GM12878 (cell line): ENCODE results near the gene TP63. TPM values are rescaled to one million over a fixed set of nuclear protein-coding genes. Genes with fewer than 3 reads are reported as not detected.

Experiments
- ATAC-seq: fragments of 200-7000 bp; cut with Tn5 transposase; 3 replicates; pipeline ENCODE4 v1.9.1; 2020; ENCODE audit warnings: mild to moderate bottlenecking, moderate library complexity
- BruUV-seq: library from RNA; stranded (reverse); fragments of 400-500 nt; replicated peaks from 2 replicates; lab custom pipeline; 2021; lab: Mats Ljungman, UMichigan
- CTCF ChIA-PET: fragments of 300-600 bp; sonication (Branson Sonifier 250); formaldehyde crosslinking; extraction: SDS; loops from one replicate; lab custom pipeline; 2021; ENCODE audit warnings: inconsistent platforms; lab: Yijun Ruan, JAX
- POLR2A ChIA-PET: fragments of 350-600 bp; formaldehyde crosslinking; extraction: SDS; loops from one replicate; lab custom pipeline; 2021; ENCODE audit warnings: inconsistent platforms; lab: Charles Lee
- RAD21 ChIA-PET: fragments of 300-600 bp; sonication (Branson Sonifier 250); formaldehyde crosslinking; loops from one replicate; lab custom pipeline; 2023; ENCODE audit warnings: antibody characterized with exemption; ENCODE audit not compliant: unreplicated experiment; lab: Charles Lee
- SMC1A ChIA-PET: fragments of 300-600 bp; sonication (Branson Sonifier 250); formaldehyde crosslinking; loops from one replicate; lab custom pipeline; 2023; ENCODE audit not compliant: unreplicated experiment, uncharacterized antibody; lab: Charles Lee
- DNase-seq: peaks from one replicate; pipeline ENCODE4 v3.0.0-alpha.2; 2011; ENCODE audit warnings: low read depth, low spot score
- FAIRE-seq: peaks from 3 replicates; lab custom pipeline; 2011; peaks lifted over from hg19 to GRCh38; lab: Jason Lieb, UNC
- H2AFZ ChIP-seq: 2 replicates; pipeline ENCODE4 v1.6.0; 2011; ENCODE audit warnings: low read depth, low read length, control low read depth; ENCODE audit not compliant: control insufficient read depth
- H3K27ac ChIP-seq: 2 replicates; pipeline ENCODE4 v1.5.1; 2011; ENCODE audit warnings: control low read depth; ENCODE audit not compliant: control insufficient read depth, insufficient read depth
- H3K27me3 ChIP-seq, 2 experiments: replicated peaks in 1 of 2; 2 replicates each; pipeline versions ENCODE4 v1.6.0 to v1.6.1; 2011; ENCODE audit warnings: low read length in 1 of 2; ENCODE audit not compliant: control insufficient read depth in 2 of 2, insufficient read depth in 2 of 2
- H3K36me3 ChIP-seq, 2 experiments: 2 replicates each; pipeline ENCODE4 v1.5.1; 2011; ENCODE audit warnings: low read length in 1 of 2; ENCODE audit not compliant: control insufficient read depth in 2 of 2, insufficient read depth in 2 of 2
- H3K4me1 ChIP-seq: 2 replicates; pipeline ENCODE4 v1.6.1; 2011; ENCODE audit warnings: mild to moderate bottlenecking, low read length, moderate library complexity, mixed read lengths; ENCODE audit not compliant: control insufficient read depth, insufficient read depth
- H3K4me2 ChIP-seq: 2 replicates; pipeline ENCODE4 v1.6.0; 2011; ENCODE audit warnings: control low read depth; ENCODE audit not compliant: control insufficient read depth, insufficient read depth
- H3K4me3 ChIP-seq: fragments of 200-600 bp; sonication (generic); 2 replicates; pipeline ENCODE4 v1.5.1; 2016
- H3K79me2 ChIP-seq: 2 replicates; pipeline ENCODE4 v1.6.0; 2011; ENCODE audit warnings: low read length; ENCODE audit not compliant: control insufficient read depth, insufficient read depth
- H3K9ac ChIP-seq: 2 replicates; pipeline ENCODE4 v1.8.0; 2011; ENCODE audit warnings: low read length, control low read depth, mixed read lengths; ENCODE audit not compliant: control insufficient read depth, insufficient read depth
- H3K9me3 ChIP-seq: replicated peaks from 3 replicates; pipeline ENCODE4 v1.5.1; 2011; ENCODE audit warnings: mild to moderate bottlenecking, low read length; ENCODE audit not compliant: control insufficient read depth, insufficient read depth
- H4K20me1 ChIP-seq: 2 replicates; pipeline ENCODE4 v1.6.0; 2011; ENCODE audit not compliant: control insufficient read depth, insufficient read depth
- BRCA1 ChIP-seq: IDR thresholded peaks from 2 replicates; pipeline ENCODE4 v1.6.1; 2011; ENCODE audit warnings: low read depth, low read length, improper control_type of control experiment
- CBX3 ChIP-seq: fragments of 200-600 bp; sonication (generic); IDR thresholded peaks from 2 replicates; pipeline ENCODE4 v1.6.1; 2016; ENCODE audit warnings: low read depth, borderline replicate concordance
- CHD2 ChIP-seq: IDR thresholded peaks from 2 replicates; pipeline ENCODE4 v1.6.1; 2011; ENCODE audit warnings: low read depth, low read length, improper control_type of control experiment, borderline replicate concordance
- FOS ChIP-seq: IDR thresholded peaks from 3 replicates; pipeline ENCODE4 v1.6.1; 2011; ENCODE audit warnings: borderline replicate concordance; ENCODE audit not compliant: insufficient read length; ENCODE audit errors: extremely low read depth
- HDGF ChIP-seq: fragments of 450-650 bp; IDR thresholded peaks from 2 replicates; pipeline ENCODE4 v1.6.1; 2016; ENCODE audit warnings: antibody characterized with exemption
- JUND ChIP-seq: IDR thresholded peaks from 2 replicates; pipeline ENCODE4 v1.6.1; 2012; ENCODE audit warnings: low read depth, mild to moderate bottlenecking, low read length, improper control_type of control experiment, moderate library complexity
- MEF2A ChIP-seq: IDR thresholded peaks from 2 replicates; pipeline ENCODE4 v1.6.1; 2011; ENCODE audit warnings: low read depth, mild to moderate bottlenecking, low read length, moderate library complexity; ENCODE audit not compliant: insufficient read depth
- MTA3 ChIP-seq: IDR thresholded peaks from 2 replicates; pipeline ENCODE4 v1.6.1; 2012; ENCODE audit warnings: low read length, inconsistent platforms, borderline replicate concordance
- NR2F1 ChIP-seq: fragments of 450-650 bp; conservative IDR thresholded peaks from 2 replicates; pipeline ENCODE4 v1.6.1; 2017; ENCODE audit warnings: mild to moderate bottlenecking
- RELA ChIP-seq: fragments of 450-650 bp; IDR thresholded peaks from 2 replicates; pipeline ENCODE4 v1.8.0; 2014; ENCODE audit warnings: borderline replicate concordance; ENCODE audit not compliant: partially characterized antibody
- SP1 ChIP-seq: IDR thresholded peaks from one replicate; pipeline ENCODE4 v1.6.1; 2011; ENCODE audit warnings: low read depth, low read length
- SREBF2 ChIP-seq: IDR thresholded peaks from 2 replicates; pipeline ENCODE4 v1.6.1; 2012; ENCODE audit warnings: mild to moderate bottlenecking, low read length
- TARDBP ChIP-seq: IDR thresholded peaks from 2 replicates; pipeline ENCODE4 v1.6.1; 2016; ENCODE audit warnings: borderline replicate concordance
- YBX1 ChIP-seq: fragments of 450-650 bp; IDR thresholded peaks from 2 replicates; pipeline ENCODE4 v1.6.1; 2016; ENCODE audit warnings: antibody characterized with exemption
- ZNF622 ChIP-seq: fragments of 450-650 bp; IDR thresholded peaks from 2 replicates; pipeline ENCODE4 v1.6.1; 2017; ENCODE audit warnings: mild to moderate bottlenecking, inconsistent platforms
- WGBS: methylation state at CpG from one replicate; pipeline ENCODE4 v1.1.6; 2016; ENCODE audit warnings: low lambda C conversion rate; ENCODE audit not compliant: insufficient replicate concordance, insufficient coverage; ENCODE audit errors: missing lambda C conversion rate; 5-methylcytosine and 5-hydroxymethylcytosine counted together
- in situ Hi-C: fragments of 300-500 bp; cut with MboI; formaldehyde crosslinking; loops from 9 replicates; pipeline ENCODE4 v1.14.3; 2018; ENCODE audit warnings: mixed read lengths
- intact Hi-C: fragments of 100-400 bp; cut with micrococcal nuclease; formaldehyde crosslinking; loops from one replicate; pipeline ENCODE4 v1.14.2; 2022; ENCODE audit not compliant: unreplicated experiment
- polyA plus RNA-seq, 11 experiments: library from polyadenylated mRNA; depleted of rRNA in 4 of 11; unstranded in 6 of 11; stranded (reverse) in 5 of 11; fragments of >200 nt; fragmentation: Nextera tagmentation in 4 of 11; fragmentation: Illumina TruSeq in 1 of 11; extraction: Ambion mirVana in 4 of 11; extraction: Trizol in 1 of 11; gene quantifications; 1 replicate in 1 of 11; 2 replicates in 10 of 11; pipeline versions ENCODE4 v1.2.1 to v1.2.3, GENCODE V29; 2011 to 2016; ENCODE audit warnings: inconsistent platforms in 2 of 11, missing spikeins in 2 of 11, low read depth in 1 of 11
- total RNA-seq, 4 experiments: library from RNA; depleted of rRNA in 3 of 4; stranded (reverse); fragments of >200 nt in 3 of 4; fragmentation: Illumina TruSeq in 1 of 4; extraction: Trizol in 1 of 4; gene quantifications; 2 replicates each; pipeline versions ENCODE4 v1.2.1 to v1.2.3, GENCODE V29; 2013 to 2021
- TF ChIP-seq, protein P1 (sequence below): fragments of 150-350 bp; IDR thresholded peaks from 2 replicates; pipeline ENCODE4 v1.6.1; 2014; ENCODE audit warnings: mild to moderate bottlenecking, low read depth, low read length

The TP63 gene
- total and polyA plus RNA-seq, 10 of the 15 experiments (the other 5 are each of a cell fraction or from before 2014, with no cell fraction given), result 1.4 to 10.8 (median 6.2) TPM

DNA sequence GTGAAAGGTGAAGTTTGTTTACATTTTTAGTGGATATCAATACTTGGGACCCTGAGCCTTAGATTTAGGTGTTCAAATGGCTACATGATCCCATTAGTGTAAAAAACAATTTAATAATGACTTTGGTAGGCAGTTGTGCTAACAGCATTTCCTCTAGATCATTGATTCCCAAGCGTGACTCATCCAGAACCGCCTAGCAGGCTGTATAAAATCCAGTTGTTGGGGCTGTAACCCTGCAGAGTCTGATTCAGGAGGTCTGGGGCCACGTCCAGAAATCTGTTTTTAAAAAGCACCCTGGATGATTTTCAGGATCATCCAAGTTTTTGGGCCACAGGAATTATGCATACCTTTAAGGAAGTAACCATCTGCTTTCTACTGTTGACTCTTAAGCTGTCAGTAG lies 156.4 kb downstream of the TP63 start:
- Histone ChIP-seq H3K4me3 (no peak overlapping the region), H3K4me2 (no peak overlapping the region), H3K9ac (no peak overlapping the region), H3K4me1 (no peaks in the 10 kb centered on the region), H2AFZ (no peak overlapping the region; the same call in 1 of the 2 replicates), H3K27me3 (no peaks in the 10 kb centered on the region), H3K9me3 (no peaks in the 10 kb centered on the region; the same call in 1 of the 3 replicates), H3K36me3 (no peaks in the 10 kb centered on the region), H3K27ac (no peak overlapping the region), H4K20me1 (no peaks in the 10 kb centered on the region), H3K79me2 (no peaks in the 10 kb centered on the region)
- POLR2A ChIA-PET, result no interaction called here
- FAIRE-seq, result no peak
- no TSS peak for BruUV-seq
- RAD21 ChIA-PET, result interaction anchor here (1.0 to 1.1 kb wide), 2 partner anchors 12 to 161 kb away, joined by 3 to 4 read pairs; no protein-coding TSS in a partner anchor
- no peak for ATAC-seq
- SMC1A ChIA-PET, result interaction anchor here (1.1 to 1.7 kb wide), 3 partner anchors 9 to 52 kb away, joined by 3 to 9 read pairs (median 7); no protein-coding TSS in a partner anchor
- CTCF ChIA-PET, result interaction anchor here (0.8 to 2.3 kb wide), 4 partner anchors 10 to 515 kb away, joined by 3 to 6 read pairs (median 4); no protein-coding TSS in a partner anchor
- TF ChIP-seq YBX1 (no peak), FOS (no peak), SP1 (no peak), MTA3 (no peak), CHD2 (no peak), TARDBP (no peak), CBX3 (no peak), JUND (no peak), ZNF622 (no peak), RELA (no peak), NR2F1 (no peak), HDGF (no peak), MEF2A (no peak), SREBF2 (no peak), BRCA1 (no peak)
- TF ChIP-seq, protein P1, sequence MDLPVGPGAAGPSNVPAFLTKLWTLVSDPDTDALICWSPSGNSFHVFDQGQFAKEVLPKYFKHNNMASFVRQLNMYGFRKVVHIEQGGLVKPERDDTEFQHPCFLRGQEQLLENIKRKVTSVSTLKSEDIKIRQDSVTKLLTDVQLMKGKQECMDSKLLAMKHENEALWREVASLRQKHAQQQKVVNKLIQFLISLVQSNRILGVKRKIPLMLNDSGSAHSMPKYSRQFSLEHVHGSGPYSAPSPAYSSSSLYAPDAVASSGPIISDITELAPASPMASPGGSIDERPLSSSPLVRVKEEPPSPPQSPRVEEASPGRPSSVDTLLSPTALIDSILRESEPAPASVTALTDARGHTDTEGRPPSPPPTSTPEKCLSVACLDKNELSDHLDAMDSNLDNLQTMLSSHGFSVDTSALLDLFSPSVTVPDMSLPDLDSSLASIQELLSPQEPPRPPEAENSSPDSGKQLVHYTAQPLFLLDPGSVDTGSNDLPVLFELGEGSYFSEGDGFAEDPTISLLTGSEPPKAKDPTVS, result no peak
- WGBS, result 81% methylated on average over 3 of the region's 3 CpGs
- in situ Hi-C loops (no loop called here), intact Hi-C loops (no loop called here)
- DNase-seq, result no peak
